SK-N-MC (cell line): ENCODE data around the gene FGF12.

Experiments used
- EZH2 ChIP-seq: fragments of 200-600 bp; sonication (generic); IDR thresholded peaks from one replicate; pipeline ENCODE4 v1.6.1; 2017; ENCODE audit warnings: antibody characterized with exemption
- FOXP2 ChIP-seq: optimal IDR thresholded peaks from 2 replicates; pipeline ENCODE3; 2011; ENCODE audit warnings: mild to moderate bottlenecking, moderate library complexity; ENCODE audit not compliant: insufficient read depth; ENCODE audit errors: extremely low read length, control extremely low read depth
- POLR2AphosphoS5 ChIP-seq: IDR thresholded peaks from 2 replicates; pipeline ENCODE4 v1.6.1; 2012; ENCODE audit warnings: mild to moderate bottlenecking, low read depth, low read length, borderline replicate concordance

DNA sequence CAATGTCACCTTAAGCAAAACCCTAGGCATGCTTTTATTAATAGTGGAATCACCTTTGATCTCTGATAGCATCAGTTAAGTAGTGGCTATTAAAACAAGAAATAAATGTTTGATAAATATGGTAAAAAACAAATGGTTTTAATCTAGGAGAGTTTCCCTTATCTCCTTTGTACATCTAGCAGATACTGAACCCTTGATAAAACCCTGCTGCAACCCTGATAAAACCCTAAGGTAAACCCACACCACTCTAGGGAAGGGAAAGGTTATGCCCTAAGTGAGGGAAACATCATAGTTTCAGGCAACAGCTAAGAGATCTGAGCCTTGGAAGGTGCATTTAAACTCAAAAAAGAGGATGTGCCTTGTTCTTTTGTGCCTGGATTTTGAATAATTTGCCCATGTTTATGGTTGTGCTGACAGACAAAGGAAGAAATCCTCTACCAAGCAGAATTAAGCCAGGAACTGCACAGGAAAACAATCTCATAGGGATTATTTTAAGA lies 309.7 kb downstream of the FGF12 start:
- TF ChIP-seq EZH2: no peak
- no peak for TF ChIP-seq POLR2AphosphoS5
- TF ChIP-seq FOXP2: no peak
